Right renal cortex interstitium (tissue), 3 donors: ENCODE measurements around the gene FGFR2. TPM values are rescaled to one million over a fixed set of nuclear protein-coding genes. Genes with fewer than 3 reads are reported as not detected.

Source experiments
- DNase-seq, 3 donors: peaks; one replicate each; pipeline ENCODE4 v3.0.0-alpha.2; 2013; ENCODE audit warnings: low read depth in 3 of 3, low spot score in 2 of 3
- polyA plus RNA-seq, 3 donors: library from polyadenylated mRNA; unstranded; fragments of 120-200 nt; gene quantifications; one replicate each; pipeline ENCODE4 v1.2.1, GENCODE V29; 2013; ENCODE audit not compliant: insufficient read length in 3 of 3

Gene FGFR2
- polyA plus RNA-seq, 3 donors = 96.1 to 106 (median 102) TPM

- no peak for DNase-seq
These were observed 169.4 kb downstream of the FGFR2 start for GRCh38 chr10:121428867-121429266.
